T1000 (cell line): Measurements from ENCODE around the gene FAM168B.
"Not testable (repeated sequence)": the region's sequence is repeated elsewhere in the genome, so short reads cannot be mapped to it uniquely, and the experiment has no call there.

Source experiments
- DNase-seq: peaks from one replicate; lab custom pipeline; 2025; ENCODE audit warnings: mixed read lengths; lab: John Stamatoyannopoulos, UW

Gene FAM168B, protein sequence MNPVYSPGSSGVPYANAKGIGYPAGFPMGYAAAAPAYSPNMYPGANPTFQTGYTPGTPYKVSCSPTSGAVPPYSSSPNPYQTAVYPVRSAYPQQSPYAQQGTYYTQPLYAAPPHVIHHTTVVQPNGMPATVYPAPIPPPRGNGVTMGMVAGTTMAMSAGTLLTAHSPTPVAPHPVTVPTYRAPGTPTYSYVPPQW

DNA sequence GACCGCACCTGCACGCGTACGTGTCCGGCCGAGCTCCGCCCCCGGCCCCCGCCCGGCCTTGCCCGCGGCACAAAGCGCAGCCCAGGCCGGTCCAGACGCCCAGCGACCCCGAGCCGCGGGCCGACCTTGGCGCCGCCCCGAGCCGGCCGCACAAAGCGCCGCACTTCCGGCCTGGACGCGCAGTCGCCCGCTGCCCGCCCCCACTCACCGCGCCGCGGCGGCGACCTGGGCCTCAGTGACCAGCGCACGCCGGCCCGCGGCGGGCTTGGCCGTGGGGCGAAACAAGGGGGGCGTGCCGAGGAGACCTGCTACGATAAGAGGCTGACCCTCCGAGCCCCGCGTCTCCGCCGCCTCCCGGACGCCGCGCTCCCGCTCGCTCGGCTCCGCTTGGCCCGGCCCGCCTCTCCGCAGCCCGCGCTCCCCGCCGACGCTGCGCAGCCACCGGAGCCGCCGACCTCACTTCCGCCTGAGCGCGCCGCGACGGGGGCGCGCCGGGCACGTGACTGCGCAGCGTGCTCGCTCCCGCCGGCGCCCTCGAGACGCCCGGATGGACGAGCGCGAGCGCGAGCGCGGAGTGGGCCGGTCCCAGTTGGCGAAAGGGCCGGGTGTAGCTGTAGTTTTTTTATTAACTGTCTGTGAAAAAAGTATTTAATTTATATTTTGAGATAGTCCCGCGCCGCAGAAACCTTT is at the start of gene FAM168B:
Gene FAM168B, minus strand, starts transcription at position 455 of the 690 bp plus-strand sequence. CDS start 10,814 bp downstream, outside the sequence.
- peak; percentile 74 for DNase-seq

DNA sequence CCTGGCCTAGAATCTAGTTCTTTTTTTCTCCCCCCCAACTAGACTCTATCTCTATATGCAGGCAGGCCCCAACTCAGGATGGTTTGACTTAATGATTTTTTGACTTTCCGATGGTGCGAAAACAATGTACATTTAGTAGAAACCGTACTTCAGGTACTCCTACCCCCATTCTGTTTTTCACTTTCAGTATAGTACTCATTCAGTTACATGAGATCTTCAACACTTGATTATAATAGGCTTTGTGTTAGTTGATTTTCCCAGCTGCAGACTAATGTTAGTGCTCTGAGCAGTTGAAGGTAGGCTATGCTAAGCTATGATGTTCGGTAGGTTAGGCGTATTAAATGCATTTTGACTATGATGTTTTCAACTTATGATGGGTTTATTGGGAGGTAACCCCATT is 49.6 kb upstream of the FAM168B start:
- no peak for DNase-seq

DNA sequence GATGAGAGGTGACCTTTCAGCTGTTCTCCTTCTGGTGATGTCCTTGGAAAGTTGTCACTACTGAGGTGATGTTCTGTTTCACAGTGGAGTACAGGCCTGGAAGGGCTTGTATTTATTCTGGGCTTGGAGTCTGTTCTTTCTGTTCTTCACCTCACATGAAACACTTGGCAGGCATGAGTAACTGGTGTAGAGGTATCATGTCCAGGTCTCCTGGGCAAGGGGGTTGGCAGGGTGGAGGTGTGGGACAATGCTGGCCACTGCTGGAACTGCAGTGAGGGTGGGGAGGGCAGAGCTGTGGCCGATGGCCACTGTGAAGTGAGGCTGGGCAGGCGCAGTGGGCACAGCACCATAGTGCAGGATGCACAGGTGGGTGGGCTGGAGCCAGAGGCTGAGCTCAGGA is 47.3 kb upstream of the FAM168B start:
- no peak for DNase-seq

DNA sequence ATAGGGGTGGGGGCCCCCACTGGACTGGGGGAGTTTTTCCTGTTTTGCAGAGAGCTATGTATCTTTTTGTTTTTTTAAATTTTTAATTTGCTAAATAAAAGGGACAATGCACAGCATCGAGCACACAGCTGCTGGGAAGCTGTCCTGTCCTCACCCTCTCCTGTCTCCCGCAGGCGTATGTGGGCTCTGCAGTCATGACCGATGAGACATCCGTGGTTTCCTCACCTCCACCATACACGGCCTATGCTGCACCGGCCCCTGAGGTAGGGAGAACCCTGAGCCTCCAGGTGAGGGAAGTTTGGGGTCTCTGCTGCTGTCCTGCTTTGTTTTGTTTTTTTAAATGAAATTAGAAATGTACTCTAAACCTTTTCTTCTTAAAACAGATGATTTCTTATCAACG is 39.5 kb upstream of the FAM168B start:
- DNase-seq, result no peak

DNA sequence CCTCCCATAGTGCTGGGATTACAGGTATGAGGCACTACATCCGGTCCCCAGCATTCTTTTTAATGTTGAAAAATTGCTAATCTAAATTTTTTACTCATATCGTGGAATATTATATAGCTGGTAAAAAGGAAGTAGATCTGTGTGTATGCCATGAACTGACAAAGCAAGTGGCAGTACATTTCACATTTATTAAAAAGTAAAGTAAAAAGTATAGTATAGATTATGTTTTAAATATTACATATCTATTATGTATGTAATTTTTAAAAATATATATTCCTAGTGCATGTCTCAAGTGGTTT is 37.0 kb upstream of the FAM168B start:
- DNase-seq, result no peak

DNA sequence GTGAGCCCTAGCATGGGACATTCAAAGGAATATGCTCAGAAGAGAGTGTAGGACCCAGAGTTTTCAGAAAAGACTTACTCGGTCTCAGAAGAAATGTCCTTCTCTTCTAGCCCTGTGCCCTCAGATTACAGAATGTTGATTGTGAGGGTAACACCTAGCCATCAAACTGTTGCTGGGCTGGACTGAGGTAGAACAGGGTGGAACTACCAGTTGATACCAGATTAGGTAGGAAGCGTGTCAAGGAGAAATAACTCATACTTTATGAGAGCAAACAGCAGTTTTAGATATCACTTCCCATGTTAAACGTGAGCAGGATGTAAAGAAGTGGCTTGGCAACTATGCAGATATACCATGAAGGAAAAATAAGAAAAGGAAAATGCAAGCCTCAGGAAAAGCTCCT is 34.7 kb upstream of the FAM168B start:
- no peak for DNase-seq

DNA sequence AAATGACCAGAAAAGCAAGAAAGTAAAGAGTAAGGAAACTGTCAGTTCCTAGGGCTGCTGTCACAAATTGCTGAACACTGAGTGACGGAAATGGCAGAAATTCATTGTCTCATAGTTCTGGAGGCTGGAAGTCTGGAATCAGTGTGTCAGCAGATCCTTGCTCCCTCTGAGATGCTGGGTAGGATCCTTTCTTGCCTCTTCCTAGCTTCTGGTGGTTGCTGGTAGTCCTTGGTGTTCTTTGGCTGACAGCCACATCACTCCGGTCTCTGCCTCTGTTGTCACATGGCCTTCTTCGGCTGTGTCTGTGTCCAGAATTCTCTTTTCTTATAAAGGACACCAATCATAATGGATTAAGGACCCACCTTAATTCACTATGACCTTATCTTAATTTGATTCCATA is 33.8 kb upstream of the FAM168B start:
- DNase-seq, result no peak

DNA sequence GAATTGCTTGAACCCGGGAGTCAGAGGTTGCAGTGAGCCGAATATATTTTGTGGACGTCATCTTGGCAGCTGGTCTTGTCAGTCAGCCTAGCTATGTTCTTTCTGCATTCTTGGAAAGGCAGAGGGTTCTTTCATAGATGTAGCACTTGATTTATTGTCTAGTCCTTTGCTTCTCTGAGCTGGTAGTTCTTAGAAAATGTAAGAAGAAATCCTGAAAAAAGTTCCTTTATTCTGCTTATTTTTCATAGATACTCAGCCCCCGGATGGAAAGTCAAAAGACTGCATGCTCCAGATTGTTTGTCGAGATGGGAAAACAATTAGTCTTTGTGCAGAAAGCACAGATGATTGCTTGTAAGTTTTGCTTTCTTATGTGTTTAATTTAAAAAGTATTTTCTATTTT is 33.2 kb upstream of the FAM168B start:
- DNase-seq, result no peak

DNA sequence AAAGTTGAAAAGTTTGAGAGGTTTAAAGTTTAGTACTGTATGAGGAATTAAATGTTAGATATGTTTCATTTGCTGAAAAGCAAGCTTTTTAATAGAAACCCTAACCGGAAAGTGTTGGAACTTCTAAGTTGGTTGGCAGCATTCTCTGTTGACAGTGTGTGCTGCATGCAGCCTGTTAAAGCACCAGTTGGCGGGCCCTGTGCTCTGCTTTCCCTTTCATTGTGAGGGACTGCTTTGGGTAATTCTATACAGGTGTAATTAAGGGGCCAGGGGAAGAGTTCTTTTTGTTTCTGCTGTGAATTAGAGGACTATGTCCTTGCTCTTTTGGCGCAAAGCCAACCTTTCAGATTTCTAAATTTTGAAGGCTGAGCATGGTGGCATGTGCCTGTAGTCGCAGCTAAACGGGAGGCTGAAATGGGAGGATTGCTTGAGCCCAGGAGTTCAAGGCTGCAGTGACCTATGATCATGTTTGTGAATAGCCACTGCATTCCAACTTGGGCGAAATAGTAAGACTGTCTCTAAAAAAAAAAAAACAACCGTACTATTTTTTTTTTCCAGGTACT is 32.0 kb upstream of the FAM168B start:
- no peak for DNase-seq

DNA sequence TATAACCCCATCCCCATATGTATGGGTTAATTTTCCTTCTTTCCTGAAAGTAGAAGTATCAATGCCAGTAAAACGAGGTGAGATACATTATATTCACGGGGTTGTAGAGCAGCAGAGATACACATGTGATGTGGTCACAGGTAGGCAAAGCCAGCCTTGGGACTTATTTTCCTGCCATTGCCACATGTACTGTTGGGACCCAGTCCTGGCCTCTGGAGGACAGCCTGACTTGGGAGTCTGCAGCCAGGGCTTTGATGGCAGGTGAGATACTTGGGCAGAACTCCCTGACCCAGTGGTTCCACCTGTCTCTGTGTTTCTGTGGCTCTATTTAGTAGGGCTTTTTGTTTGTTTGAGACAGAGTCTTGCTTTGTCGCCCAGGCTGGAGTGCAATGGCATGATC is 29.9 kb upstream of the FAM168B start:
- no peak for DNase-seq

DNA sequence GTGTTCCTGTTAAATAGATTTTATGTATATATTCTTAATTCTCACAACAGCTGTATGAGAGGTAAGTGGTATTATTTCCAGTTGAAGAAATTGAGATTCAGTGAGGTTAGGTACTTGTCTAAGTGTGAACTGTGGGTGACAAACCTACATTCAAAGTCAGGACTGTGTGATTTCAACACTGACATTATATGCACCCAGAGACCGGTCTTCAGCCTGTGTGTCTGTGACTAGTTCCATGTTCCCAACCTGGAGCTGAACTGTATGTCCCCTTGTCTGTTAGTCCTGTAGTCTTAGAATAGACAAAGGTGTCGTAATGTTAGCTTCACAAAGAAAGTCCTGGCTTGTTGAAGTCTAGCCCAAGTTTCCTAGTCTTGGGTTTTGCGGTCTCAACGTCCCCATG is 29.2 kb upstream of the FAM168B start:
- DNase-seq, result no peak

DNA sequence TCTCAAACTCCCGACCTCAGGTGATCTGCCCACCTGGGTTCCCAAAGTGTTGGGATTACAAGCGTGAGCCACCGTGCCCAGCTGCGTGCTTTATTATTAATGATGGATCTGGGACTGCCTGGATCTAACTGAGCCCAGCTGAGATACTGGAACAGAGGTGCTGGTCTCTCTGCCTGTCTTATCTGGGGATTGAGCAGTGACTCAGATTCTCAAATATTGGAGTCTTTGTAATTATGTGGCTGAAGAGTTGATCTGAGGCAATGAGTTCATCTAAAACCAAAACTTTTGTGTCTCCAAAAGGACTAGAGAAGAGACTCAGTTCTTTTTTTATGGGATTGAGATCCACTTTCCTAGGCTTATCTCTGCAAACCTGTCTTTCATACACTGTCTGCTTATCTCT is 28.2 kb upstream of the FAM168B start:
- DNase-seq, result no peak

DNA sequence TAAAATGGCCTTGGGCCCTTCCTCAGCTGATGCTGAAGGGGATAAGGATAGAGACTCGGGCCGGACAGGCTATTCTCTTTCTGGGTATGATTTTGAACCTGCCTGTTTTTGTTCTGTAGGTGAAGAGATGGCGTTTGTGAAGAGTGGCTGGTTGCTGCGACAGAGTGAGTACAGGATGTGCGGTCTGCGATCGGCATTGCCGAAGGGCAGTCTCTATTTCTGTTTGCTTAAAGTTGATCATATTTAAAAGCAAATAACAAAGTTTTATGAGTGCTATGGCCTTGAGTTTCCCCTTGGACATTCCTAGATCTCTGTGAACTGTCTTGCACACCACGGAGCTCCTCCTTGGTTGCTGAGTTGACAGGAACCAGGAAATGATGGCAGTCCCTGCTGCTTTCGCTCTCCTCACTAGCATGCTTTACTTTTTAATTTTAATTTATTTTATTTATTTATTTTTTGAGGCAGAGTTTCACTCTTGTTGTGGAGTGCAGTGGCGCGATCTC is 27.6 kb upstream of the FAM168B start:
- DNase-seq, result no peak

DNA sequence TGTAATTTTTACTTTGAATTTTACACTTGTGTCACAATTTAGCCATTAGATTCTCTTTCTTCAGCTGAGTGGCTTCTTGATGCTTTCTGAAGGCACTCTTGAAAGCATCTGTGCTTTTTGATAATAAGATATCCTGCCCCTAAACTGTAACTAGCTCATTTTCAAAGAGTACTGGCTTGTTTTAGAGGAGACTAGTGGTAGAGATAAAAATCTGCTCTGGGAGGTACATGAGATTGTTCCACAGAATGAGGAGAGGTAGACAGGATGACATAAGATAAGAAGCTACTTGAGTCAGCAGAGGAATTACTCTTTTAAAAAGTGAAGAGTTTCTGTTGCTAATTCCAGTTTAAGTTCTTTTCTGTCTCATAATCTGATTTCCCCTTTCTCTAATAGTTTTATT is 22.5 kb upstream of the FAM168B start:
- no peak for DNase-seq

DNA sequence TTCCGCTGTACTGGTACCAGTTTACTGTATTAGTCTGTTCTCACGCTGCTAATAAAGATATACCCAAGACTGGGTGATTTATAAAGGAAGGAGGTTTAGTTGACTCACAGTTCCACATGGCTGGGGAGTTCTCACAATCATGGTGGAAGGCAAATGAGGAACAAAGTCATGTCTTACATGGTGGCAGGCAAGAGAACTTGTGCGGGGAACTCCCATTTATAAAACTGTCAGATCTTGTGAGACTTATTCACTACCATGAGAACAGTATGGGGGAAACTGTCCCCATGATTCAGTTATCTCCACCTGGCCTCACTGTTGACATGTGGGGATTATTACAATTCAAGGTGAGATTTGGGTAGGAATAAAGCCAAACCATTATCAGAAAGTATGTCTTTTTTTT is 21.7 kb upstream of the FAM168B start:
- not testable (repeated sequence) for DNase-seq

DNA sequence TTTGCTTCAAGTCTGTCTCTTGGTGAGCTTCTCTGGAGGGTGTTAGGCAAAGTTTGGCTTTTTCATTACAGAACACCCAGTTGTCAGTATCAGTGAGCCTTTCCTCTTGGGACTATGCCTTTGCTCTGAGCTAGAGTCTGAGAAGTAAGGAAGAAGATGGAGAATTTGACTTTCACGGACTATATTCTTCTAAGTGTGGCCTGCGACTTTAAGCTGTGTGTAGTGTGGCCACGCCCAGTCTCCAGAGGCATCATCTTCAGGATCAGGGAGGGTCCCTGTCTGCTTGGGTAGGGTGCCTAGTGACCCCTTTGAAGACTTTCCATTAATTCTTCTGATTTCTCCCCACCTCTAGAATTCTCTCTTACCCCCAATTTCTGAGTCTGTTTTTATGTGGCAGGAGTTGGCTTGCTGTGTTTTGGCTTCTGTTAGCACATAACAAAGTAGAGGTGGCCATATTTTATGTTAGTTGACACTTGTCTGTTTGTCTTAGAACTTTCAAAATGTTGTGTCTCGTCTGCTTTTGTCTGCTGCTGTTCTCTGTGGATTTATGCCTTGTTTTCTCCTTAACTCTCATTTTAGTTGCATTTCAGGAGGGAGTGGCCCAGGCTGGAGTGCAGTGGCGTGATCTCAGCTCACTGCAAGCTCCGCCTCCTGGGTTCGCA is 20.4 kb upstream of the FAM168B start:
- no peak for DNase-seq

DNA sequence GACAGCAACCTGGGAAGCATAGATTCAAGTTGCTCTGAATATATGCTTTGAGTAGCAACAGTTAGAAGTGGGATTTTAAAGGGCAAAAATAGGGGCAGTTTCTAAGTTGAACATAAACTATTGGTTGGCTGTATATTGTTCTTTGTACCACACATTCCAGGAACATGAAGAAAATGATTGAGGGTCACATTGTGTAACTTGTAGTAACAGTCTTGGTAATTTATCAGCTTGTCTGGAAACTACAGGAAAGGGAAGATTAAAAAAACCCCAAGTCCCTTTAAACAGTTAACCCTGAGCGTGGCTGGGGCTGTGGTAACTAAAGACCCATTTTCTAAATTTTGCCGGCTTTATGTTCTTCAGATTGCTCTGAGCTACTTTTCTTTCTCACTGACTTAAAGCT is 19.3 kb upstream of the FAM168B start:
- DNase-seq, result no peak

DNA sequence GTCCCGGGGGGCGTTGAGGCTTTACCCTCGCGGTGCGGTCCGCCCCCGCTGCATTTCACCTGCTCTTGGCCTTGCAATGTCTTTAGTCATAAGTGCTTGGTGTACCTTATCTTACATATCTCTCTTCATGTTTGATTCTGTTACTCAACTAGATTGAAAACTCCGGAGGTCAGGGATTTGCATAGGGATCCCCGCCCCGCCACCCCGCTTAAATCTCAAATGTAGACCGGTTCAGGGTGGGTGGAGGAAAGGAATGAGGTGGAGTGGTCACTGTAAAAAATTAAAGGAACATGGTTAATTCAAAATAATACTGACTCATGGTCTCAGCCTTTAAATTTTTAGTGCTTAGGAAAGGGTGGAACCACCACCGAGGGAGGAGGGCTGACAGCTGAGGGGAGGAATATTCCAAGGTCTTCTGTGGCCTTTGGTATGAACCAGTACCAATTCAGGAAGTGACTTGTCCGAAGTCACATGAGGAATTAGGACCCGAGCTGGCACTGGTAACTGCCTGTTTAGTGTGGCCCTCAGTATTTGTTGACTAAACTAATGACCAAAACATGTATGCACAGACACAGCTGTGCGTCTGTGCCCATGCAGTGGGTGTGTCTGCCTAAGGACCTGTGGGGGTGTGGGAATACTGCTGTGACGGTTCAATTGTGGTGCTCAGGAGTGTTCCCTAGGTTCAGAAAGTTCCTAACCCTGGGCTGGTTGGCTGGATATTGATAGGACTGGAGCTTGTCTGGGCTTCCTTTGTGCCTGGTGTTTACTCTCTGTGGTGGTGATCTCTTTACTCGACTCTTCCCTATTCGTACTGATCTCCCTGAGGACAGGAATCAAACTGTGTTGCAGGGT is 12.9 kb upstream of the FAM168B start:
- peak; percentile 8 for DNase-seq

DNA sequence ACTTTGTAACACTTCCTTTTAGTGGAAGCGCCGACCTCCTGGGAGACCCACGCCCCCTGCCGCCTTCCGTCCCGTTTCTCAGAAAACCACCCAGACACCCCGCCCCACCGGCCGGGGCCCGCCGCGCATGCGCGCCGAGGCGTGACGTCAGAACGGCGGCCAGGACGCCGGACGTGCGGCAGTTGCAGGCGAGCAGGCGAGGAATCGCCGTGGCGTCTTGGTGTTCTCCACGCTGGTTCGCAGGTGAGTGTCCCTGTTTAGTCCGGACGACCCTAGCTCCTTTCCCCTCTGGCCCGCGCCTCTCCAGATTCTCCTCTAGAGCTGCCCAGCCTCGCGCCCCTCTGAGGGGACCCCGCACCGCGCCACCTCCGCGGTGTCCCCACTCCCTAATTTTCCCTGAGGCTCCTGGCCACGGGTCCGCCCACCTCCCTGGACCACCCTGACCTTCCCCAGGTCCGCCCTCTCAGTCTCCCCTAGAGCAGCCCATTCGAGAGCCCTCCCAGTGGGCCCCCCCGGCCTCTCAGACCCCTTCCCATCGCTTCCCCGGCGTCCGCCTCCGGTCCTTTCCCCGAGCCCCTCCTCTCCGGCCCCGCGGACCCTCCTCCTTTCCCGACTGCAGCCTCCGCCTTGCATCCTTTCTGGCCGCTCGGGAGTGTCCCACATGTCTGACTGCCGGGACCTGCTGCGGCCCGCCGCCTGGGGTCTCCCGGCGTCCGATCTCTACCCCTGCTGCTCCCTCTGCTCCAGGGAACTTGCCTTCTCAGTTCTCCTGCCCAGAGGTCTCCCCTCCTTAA is 12.1 kb upstream of the FAM168B start, which contains the start of gene PLEKHB2:
Gene PLEKHB2, plus strand, starts transcription at position 181 of the 794 bp plus-strand sequence. CDS start 15,606 bp downstream, outside the sequence.
- peak; percentile 82 for DNase-seq

DNA sequence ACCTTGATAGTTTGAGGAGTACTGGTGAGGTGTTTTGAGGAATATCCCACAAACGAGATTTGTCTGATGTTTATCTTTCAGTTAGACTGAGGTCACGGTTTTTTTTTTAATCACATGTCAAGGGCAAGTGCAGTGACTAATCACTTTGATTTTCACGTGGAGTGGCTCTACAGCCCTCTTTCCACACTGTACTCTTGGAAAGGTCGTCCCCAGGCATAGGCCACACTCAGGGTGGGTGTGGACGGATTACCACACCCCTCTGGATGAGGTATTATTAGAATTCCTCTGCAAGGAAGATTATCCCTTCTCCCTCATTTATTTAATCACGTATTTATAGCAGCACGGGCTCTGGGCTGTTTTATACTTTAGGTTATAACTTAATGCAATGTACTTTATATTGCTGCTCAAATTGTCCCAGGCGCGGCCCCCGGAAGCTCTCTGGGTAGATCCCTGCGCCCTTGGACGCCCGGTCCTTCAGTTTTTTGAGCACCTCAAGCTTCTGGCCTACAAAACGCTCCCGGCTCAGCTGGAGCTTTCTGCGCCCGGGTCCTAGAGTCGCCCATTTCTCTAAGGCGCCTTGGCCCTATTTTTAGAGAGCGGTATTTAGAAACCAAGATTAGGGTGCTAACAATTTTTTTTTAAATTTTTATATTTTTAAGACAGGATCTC is 11.4 kb upstream of the FAM168B start:
- peak; percentile 10 for DNase-seq

DNA sequence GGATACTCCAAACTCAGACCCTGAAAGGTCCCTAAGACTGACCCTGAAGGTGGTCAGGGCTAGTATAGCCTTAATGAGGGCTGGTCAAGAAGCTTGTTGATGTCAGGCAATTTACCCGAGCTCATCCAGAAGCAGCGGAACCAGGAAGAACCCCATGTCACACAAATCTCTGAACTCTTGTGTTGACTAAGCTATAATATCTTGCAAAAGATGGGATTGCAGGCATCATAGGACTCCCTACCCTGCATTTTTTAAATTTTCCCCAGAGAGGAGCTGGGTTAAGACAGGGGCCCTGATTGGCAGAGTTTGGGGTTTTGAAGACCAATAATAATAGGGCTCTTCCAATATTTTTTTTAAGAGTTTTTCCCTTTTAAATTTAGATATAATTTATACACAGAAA is 9.9 kb upstream of the FAM168B start:
- no peak for DNase-seq
